ENCODE results near the gene HIBCH. TPM values are rescaled to one million over a fixed set of nuclear protein-coding genes. Genes with fewer than 3 reads are reported as not detected.
A peak's percentile ranks its signal among the peaks of the same experiment; 100 is the strongest.

Gene HIBCH
- total and polyA plus RNA-seq, 2 of the 13 experiments (the other 11 are each of a cell fraction or from before 2014, with no cell fraction given), result 18.8 to 49.5 TPM

- TF ChIP-seq ZNF678 (CRISPR knock-in tag; IDR thresholded peaks at IDR 0.05) (no peak), ZNF484 (CRISPR knock-in tag; IDR thresholded peaks at IDR 0.05; ENCODE audit: borderline replicate concordance, low read depth) (no peak)
- TF ChIP-seq, protein P1, sequence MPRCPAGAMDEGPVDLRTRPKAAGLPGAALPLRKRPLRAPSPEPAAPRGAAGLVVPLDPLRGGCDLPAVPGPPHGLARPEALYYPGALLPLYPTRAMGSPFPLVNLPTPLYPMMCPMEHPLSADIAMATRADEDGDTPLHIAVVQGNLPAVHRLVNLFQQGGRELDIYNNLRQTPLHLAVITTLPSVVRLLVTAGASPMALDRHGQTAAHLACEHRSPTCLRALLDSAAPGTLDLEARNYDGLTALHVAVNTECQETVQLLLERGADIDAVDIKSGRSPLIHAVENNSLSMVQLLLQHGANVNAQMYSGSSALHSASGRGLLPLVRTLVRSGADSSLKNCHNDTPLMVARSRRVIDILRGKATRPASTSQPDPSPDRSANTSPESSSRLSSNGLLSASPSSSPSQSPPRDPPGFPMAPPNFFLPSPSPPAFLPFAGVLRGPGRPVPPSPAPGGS (CRISPR knock-in tag; IDR thresholded peaks at IDR 0.05), result no peak
Measured at GRCh38 chr2:190323406-190323805, 3.8 kb upstream of the HIBCH start (continued).

DNA sequence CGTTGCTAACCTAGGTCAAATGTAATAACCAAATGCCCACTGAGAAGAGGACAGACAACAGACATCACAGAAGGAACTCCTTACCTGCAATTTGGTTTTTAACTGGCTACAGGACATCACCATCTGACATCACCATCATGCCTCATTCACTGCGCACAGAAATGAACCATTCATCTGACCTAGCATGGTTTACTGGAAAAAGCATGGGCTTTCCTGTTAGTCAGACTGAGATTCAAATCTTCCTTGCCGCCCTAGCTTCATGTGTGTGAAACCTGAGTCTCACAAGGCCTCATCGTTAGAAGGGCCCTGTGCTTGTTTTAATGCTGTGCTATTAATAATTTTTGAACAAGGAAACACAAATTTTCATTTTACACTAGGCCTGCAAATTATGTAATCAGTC lies 1.1 kb upstream of the HIBCH start:
- Histone ChIP-seq H4K20me1 (ENCODE audit: insufficient read depth, low read length) (no peaks in the 10 kb centered on the region), H3K4me1 (ENCODE audit: insufficient read depth, low read length) (peaks cover 40% of the 10 kb centered on the region), H3K79me2 (ENCODE audit: insufficient read depth, low read length) (peaks cover 28% of the 10 kb centered on the region), H3K9ac (ENCODE audit: insufficient read depth, low read depth, low read length) (peak overlapping the region; percentile 73; the same call in 1 of the 2 replicates), H3K36me3 (replicated peaks in 1 of 2; ENCODE audit: control insufficient read depth in 1 of 2, insufficient read depth in 2 of 2, low read length in 2 of 2) (no peaks in the 10 kb centered on the region), H3K9me3 (ENCODE audit: low read length) (no peaks in the 10 kb centered on the region), H3K27ac (ENCODE audit: extremely low read length, insufficient read depth, low read length) (no peak overlapping the region), H3K4me3 (replicated peaks in 1 of 3; ENCODE audit: insufficient read depth in 1 of 3, low read depth in 2 of 3, low read length in 3 of 3) (peak overlapping the region; percentile 78 to 86 (median 83); a peak in 5 of 6 replicates), H3K4me2 (ENCODE audit: low read depth, low read length) (peak overlapping the region; percentile 94), H3K27me3 (ENCODE audit: control insufficient read depth in 1 of 2, insufficient read depth in 2 of 2, low read length in 2 of 2) (no peaks in the 10 kb centered on the region; a peak in 1 of 5 replicates), H2AFZ (ENCODE audit: low read length) (peak overlapping the region; percentile 95)
- ChIA-PET CTCF (ENCODE audit: low intra/inter-chr PET ratio, low total read pairs) (interaction anchor here (0.9 kb wide), 1 partner anchor 52 kb away, joined by 4 read pairs; no protein-coding TSS in a partner anchor), POLR2A (interaction anchor here (1.3 to 3.1 kb wide), 4 partner anchors 24 to 558 kb away, joined by 3 to 19 read pairs (median 9); partner anchors contain the start of gene OSGEPL1)
- ATAC-seq (no peak), FAIRE-seq (no peak), DNase-seq (ENCODE audit: low spot score) (no peak)
- WGBS (ENCODE audit: low lambda C conversion rate), result 78% methylated on average over 4 of the region's 4 CpGs
- BruUV-seq (replicated peaks), result no TSS peak
- no peak for TF ChIP-seq ZNF441 (CRISPR knock-in tag; IDR thresholded peaks at IDR 0.05; ENCODE audit: borderline replicate concordance)
- TF ChIP-seq, protein P2, sequence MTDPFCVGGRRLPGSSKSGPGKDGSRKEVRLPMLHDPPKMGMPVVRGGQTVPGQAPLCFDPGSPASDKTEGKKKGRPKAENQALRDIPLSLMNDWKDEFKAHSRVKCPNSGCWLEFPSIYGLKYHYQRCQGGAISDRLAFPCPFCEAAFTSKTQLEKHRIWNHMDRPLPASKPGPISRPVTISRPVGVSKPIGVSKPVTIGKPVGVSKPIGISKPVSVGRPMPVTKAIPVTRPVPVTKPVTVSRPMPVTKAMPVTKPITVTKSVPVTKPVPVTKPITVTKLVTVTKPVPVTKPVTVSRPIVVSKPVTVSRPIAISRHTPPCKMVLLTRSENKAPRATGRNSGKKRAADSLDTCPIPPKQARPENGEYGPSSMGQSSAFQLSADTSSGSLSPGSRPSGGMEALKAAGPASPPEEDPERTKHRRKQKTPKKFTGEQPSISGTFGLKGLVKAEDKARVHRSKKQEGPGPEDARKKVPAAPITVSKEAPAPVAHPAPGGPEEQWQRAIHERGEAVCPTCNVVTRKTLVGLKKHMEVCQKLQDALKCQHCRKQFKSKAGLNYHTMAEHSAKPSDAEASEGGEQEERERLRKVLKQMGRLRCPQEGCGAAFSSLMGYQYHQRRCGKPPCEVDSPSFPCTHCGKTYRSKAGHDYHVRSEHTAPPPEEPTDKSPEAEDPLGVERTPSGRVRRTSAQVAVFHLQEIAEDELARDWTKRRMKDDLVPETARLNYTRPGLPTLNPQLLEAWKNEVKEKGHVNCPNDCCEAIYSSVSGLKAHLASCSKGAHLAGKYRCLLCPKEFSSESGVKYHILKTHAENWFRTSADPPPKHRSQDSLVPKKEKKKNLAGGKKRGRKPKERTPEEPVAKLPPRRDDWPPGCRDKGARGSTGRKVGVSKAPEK (CRISPR knock-in tag; IDR thresholded peaks at IDR 0.05; ENCODE audit: borderline replicate concordance), result 0 out of 2 replicates have a peak, but pooled peaks have one; percentile 3
- 0 out of 2 replicates have a peak, but pooled peaks have one; percentile 9 for TF ChIP-seq ZNF777 (CRISPR knock-in tag; IDR thresholded peaks at IDR 0.05)
- no peak for TF ChIP-seq MXD4 (CRISPR knock-in tag; IDR thresholded peaks at IDR 0.05)
- 0 out of 2 replicates have a peak, but pooled peaks have one; percentile 29 for TF ChIP-seq ZFP90 (CRISPR knock-in tag; IDR thresholded peaks at IDR 0.05; ENCODE audit: borderline replicate concordance)
- in situ Hi-C loops (cut with HindIII; ENCODE audit: extremely low pct_ligation_motif_present, low pct_unique_long_range_greater_than_20kb) (no loop called here), intact Hi-C loops (cut with micrococcal nuclease; ENCODE audit: unreplicated experiment) (loop anchor here (2.0 kb wide), 2 partner anchors 14 to 190 kb away; no protein-coding TSS in a partner anchor)
